CD8-positive, alpha-beta memory T cell (primary cell): Measurements from ENCODE around the gene NCKAP5. TPM values are rescaled to one million over a fixed set of nuclear protein-coding genes. Genes with fewer than 3 reads are reported as not detected.

ENCODE experiments used
- CTCF ChIA-PET: fragments of 350-600 bp; sonication (Branson Sonifier 250); formaldehyde crosslinking; loops from one replicate; lab custom pipeline; 2021; ENCODE audit warnings: antibody characterized with exemption; lab: Charles Lee
- POLR2A ChIA-PET: fragments of 350-600 bp; sonication (Branson Sonifier 250); formaldehyde crosslinking; loops from one replicate; lab custom pipeline; 2021; ENCODE audit warnings: antibody characterized with exemption; lab: Charles Lee
- DNase-seq, 5 donors: peaks; one replicate each; pipeline versions ENCODE4 v3.0.0 to v3.0.0-alpha.2; 2020 to 2022; ENCODE audit warnings: mixed read lengths in 1 of 5
- H3K27ac ChIP-seq: one replicate; pipeline ENCODE4 v1.7.0; 2013; ENCODE audit warnings: low read depth, mild to moderate bottlenecking, low read length, moderate library complexity
- H3K27me3 ChIP-seq: 2 replicates; pipeline ENCODE4 v1.7.0; 2013; ENCODE audit warnings: low read length, mild to moderate bottlenecking; ENCODE audit not compliant: insufficient read depth, poor library complexity, severe bottlenecking
- H3K36me3 ChIP-seq: 2 replicates; pipeline ENCODE4 v1.7.0; 2013; ENCODE audit warnings: mild to moderate bottlenecking, low read length, moderate library complexity; ENCODE audit not compliant: insufficient read depth
- H3K4me1 ChIP-seq: 2 replicates; pipeline ENCODE4 v1.7.0; 2013; ENCODE audit warnings: mild to moderate bottlenecking, low read length, moderate library complexity; ENCODE audit not compliant: insufficient read depth
- H3K4me3 ChIP-seq: 2 replicates; pipeline ENCODE4 v1.7.0; 2013; ENCODE audit warnings: mild to moderate bottlenecking, low read length
- H3K9me3 ChIP-seq: 2 replicates; pipeline ENCODE4 v1.7.0; 2013; ENCODE audit warnings: mild to moderate bottlenecking, low read length
- H3K27ac Mint-ChIP-seq, 8 donors: one replicate each; pipeline ENCODE4 v1.8.0; 2020 to 2021; ENCODE audit warnings: mixed read lengths in 8 of 8, mild to moderate bottlenecking in 6 of 8, inconsistent platforms in 3 of 8, moderate library complexity in 3 of 8
- H3K27me3 Mint-ChIP-seq, 2 donors: one replicate each; pipeline ENCODE4 v1.8.0; 2020 to 2021; ENCODE audit warnings: mixed read lengths in 2 of 2, mild to moderate bottlenecking in 1 of 2, moderate library complexity in 1 of 2
- H3K36me3 Mint-ChIP-seq, 3 donors: one replicate each; pipeline ENCODE4 v1.8.0; 2020 to 2021; ENCODE audit warnings: mixed read lengths in 3 of 3, inconsistent platforms in 1 of 3, mild to moderate bottlenecking in 1 of 3
- H3K4me1 Mint-ChIP-seq, 3 donors: one replicate each; pipeline ENCODE4 v1.8.0; 2020 to 2021; ENCODE audit warnings: mixed read lengths in 3 of 3, inconsistent platforms in 1 of 3, mild to moderate bottlenecking in 1 of 3
- H3K4me3 Mint-ChIP-seq, 7 donors: one replicate each; pipeline ENCODE4 v1.8.0; 2020 to 2021; ENCODE audit warnings: mixed read lengths in 7 of 7, mild to moderate bottlenecking in 6 of 7, moderate library complexity in 4 of 7, inconsistent platforms in 2 of 7
- H3K9me3 Mint-ChIP-seq, 5 donors: one replicate each; pipeline ENCODE4 v1.8.0; 2020 to 2022; ENCODE audit warnings: mixed read lengths in 5 of 5, mild to moderate bottlenecking in 3 of 5, moderate library complexity in 2 of 5, inconsistent platforms in 1 of 5
- polyA plus RNA-seq: library from polyadenylated mRNA; unstranded; fragments of 300-500 nt; fragmentation: Illumina TruSeq; gene quantifications from one replicate; pipeline ENCODE4 v1.2.3, GENCODE V29; 2021
- total RNA-seq, 2 experiments: library from RNA; stranded (reverse); gene quantifications; one replicate each; pipeline ENCODE4 v1.2.3, GENCODE V29; 2021

Gene NCKAP5
- total and polyA plus RNA-seq, 3 experiments from 2014 or later = not detected

DNA sequence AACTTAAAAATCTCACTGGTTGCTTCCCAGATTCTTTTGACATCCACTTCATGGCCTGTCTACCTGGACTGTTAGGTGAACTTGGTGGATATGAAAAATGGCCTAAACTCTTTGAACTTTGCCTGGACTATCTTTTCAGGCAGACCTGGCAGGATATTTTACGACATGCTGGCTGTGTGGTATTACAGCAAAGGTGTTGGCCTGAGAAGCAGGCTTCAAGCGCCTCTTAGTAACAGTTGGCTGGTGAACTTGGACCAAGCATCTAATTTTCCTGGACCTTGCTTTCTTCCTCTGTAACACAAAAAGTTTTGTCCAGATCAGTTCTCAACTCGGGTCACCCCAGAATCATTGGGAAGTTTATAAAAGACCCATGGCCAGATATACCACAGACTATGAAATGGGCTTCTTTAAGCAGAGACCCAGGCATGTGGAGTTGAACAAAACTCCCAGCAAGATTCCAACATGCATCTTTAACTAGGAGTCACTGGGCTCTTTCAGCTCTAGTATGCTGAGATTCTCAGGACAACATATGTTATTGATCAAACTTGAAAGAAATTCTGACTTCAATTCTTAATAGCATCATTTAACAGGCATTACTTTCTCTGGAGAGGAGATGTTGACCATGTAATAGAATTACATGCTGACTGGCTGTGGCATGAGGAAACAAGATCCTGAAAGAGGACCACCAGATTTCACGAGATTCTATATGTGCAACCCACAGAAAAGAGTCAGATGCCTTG lies 902.7 kb downstream of the NCKAP5 start:
- no peaks in the 10 kb centered on the region for H3K4me1 Mint-ChIP-seq
- peaks cover 12 to 16% of the 10 kb centered on the region in 2 donors for H3K27me3 Mint-ChIP-seq
- no peak overlapping the region for H3K27ac ChIP-seq
- H3K4me3 ChIP-seq = no peak overlapping the region
- no peak for DNase-seq
- POLR2A ChIA-PET = no interaction called here
- H3K4me1 ChIP-seq = no peaks in the 10 kb centered on the region
- H3K9me3 ChIP-seq = no peaks in the 10 kb centered on the region
- no peaks in the 10 kb centered on the region for H3K36me3 Mint-ChIP-seq
- CTCF ChIA-PET = no interaction called here
- H3K27me3 ChIP-seq = no peaks in the 10 kb centered on the region
- no peak overlapping the region for H3K4me3 Mint-ChIP-seq
- no peak overlapping the region for H3K27ac Mint-ChIP-seq
- H3K36me3 ChIP-seq = no peaks in the 10 kb centered on the region
- peaks cover 0 to 12% (median 0%) of the 10 kb centered on the region in 5 donors for H3K9me3 Mint-ChIP-seq

DNA sequence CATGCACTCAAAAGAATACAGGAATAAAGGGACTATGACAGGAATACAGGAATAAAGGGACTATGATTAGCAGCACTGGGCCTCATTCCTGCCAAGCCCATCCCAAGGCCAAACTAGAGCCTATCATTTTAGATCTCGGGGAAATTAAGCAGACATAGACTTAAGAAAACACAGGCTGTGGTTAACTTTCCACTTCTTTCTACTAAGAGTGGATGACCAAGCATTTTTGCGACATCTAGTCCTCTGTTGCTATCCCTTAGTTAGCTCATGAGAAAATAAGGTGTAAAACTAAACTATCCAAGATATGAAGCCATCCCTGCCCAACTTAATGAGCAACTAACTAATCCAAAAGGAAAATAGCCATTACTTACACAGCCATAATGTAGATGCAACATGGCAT lies 904.2 kb downstream of the NCKAP5 start:
- no peak overlapping the region for H3K27ac Mint-ChIP-seq
- no peaks in the 10 kb centered on the region for H3K36me3 Mint-ChIP-seq
- DNase-seq = no peak
- no peaks in the 10 kb centered on the region for H3K27me3 ChIP-seq
- ChIA-PET CTCF (interaction anchor here (1.7 kb wide), 1 partner anchor 13 kb away, joined by 4 read pairs; no protein-coding TSS in a partner anchor), POLR2A (no interaction called here)
- no peak overlapping the region for H3K27ac ChIP-seq
- H3K9me3 ChIP-seq = no peaks in the 10 kb centered on the region
- H3K9me3 Mint-ChIP-seq = peaks cover 0 to 13% (median 2%) of the 10 kb centered on the region in 5 donors
- peaks cover 12 to 16% of the 10 kb centered on the region in 2 donors for H3K27me3 Mint-ChIP-seq
- no peak overlapping the region for H3K4me3 ChIP-seq
- no peaks in the 10 kb centered on the region for H3K36me3 ChIP-seq
- H3K4me1 Mint-ChIP-seq = no peaks in the 10 kb centered on the region
- no peaks in the 10 kb centered on the region for H3K4me1 ChIP-seq
- H3K4me3 Mint-ChIP-seq = no peak overlapping the region

DNA sequence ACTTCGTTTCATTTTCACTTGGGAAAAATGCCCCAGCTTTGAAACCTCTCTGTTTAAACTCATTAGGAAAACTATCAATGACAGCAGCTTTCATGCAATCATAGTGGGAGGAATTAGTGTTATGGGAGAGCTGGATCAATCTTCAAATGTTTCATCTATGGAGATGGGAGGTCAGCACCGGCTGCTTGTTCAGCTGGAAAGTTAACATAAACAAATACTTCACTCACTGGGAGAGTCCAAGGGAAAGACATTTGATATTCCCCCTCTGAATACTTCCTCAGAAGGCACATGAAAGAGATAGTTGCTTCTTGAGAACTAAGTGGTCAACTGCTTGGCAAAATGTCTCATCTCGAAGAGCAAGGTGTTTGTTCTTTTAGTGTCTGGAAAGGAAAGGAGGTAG lies 905.5 kb downstream of the NCKAP5 start:
- Histone ChIP-seq H3K27me3 (no peaks in the 10 kb centered on the region), H3K9me3 (no peaks in the 10 kb centered on the region), H3K27ac (no peak overlapping the region), H3K4me3 (no peak overlapping the region), H3K4me1 (no peaks in the 10 kb centered on the region), H3K36me3 (no peaks in the 10 kb centered on the region)
- no peaks in the 10 kb centered on the region for H3K4me1 Mint-ChIP-seq
- ChIA-PET POLR2A (no interaction called here), CTCF (interaction anchor here (1.7 kb wide), 1 partner anchor 12 kb away, joined by 4 read pairs; no protein-coding TSS in a partner anchor)
- no peak overlapping the region for H3K4me3 Mint-ChIP-seq
- no peaks in the 10 kb centered on the region for H3K36me3 Mint-ChIP-seq
- no peak for DNase-seq
- H3K27me3 Mint-ChIP-seq = peaks cover 6 to 8% of the 10 kb centered on the region in 2 donors
- H3K9me3 Mint-ChIP-seq = peaks cover 0 to 15% (median 2%) of the 10 kb centered on the region in 5 donors
- no peak overlapping the region for H3K27ac Mint-ChIP-seq

DNA sequence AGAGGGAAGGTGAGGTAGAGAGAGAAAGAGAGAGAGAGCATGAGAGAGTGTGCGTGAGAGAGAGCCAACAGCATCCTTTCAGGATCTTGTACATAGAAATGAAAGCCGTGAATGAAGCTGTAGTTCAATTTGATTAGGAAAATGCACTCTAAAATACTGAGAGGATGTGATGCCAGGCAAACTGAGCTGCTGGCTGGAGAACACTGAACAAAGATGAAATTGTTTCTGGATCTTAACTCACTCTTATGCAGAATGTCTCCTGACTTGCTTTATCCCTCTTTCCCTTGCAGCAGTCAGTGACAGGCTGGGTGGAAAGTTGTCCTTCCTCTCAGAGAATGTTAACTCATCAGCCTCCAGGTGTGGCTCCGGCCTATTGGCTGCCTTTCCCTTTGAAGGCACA lies 908.9 kb downstream of the NCKAP5 start:
- H3K27me3 ChIP-seq = no peaks in the 10 kb centered on the region
- CTCF ChIA-PET = no interaction called here
- no peaks in the 10 kb centered on the region for H3K9me3 ChIP-seq
- no peak for DNase-seq
- no peak overlapping the region for H3K27ac Mint-ChIP-seq
- H3K4me1 ChIP-seq = no peaks in the 10 kb centered on the region
- H3K27me3 Mint-ChIP-seq = peaks cover 0 to 1% of the 10 kb centered on the region in 2 donors
- H3K36me3 Mint-ChIP-seq = no peaks in the 10 kb centered on the region
- peaks cover 0 to 10% (median 0%) of the 10 kb centered on the region in 5 donors for H3K9me3 Mint-ChIP-seq
- POLR2A ChIA-PET = no interaction called here
- no peak overlapping the region for H3K27ac ChIP-seq
- no peak overlapping the region for H3K4me3 ChIP-seq
- no peaks in the 10 kb centered on the region for H3K4me1 Mint-ChIP-seq
- no peak overlapping the region for H3K4me3 Mint-ChIP-seq
- no peaks in the 10 kb centered on the region for H3K36me3 ChIP-seq

DNA sequence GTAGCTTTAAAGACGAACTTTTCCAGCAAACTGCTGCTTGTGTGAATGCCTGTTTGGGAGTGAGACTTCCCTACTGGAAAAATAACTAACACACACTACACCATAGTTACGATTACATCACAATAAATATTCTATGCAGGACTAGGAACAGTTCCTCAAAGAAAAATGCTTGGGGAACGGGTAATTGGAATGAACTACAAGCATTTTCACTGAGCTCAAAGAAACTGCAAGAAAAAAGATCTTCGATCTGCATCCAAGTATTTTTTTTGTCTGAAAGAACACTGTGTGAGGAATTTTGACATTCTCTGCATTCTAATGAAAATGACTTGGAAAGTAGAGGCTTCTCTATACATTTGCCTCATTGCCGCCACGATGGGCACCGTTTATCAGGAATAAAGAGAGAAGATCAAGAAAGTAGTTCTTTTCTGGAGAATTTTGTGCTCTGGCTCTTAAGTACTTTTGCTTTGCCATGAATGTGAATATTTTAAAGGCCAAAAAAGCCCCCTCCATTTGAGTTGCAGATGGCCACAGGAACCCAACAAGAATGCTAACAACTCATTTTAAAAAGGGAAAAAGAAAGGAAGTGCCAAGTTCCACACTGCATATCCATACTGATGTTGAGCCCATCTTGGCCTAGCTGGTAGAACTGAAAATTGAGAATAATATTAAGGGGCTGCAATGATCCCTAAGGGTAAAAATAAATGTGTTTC lies 911.8 kb downstream of the NCKAP5 start:
- no peaks in the 10 kb centered on the region for H3K4me1 ChIP-seq
- POLR2A ChIA-PET = no interaction called here
- DNase-seq = no peak
- no peak overlapping the region for H3K27ac Mint-ChIP-seq
- H3K4me3 ChIP-seq = no peak overlapping the region
- no peaks in the 10 kb centered on the region for H3K36me3 ChIP-seq
- no peaks in the 10 kb centered on the region for H3K36me3 Mint-ChIP-seq
- H3K9me3 Mint-ChIP-seq = peaks cover 0 to 11% (median 0%) of the 10 kb centered on the region in 5 donors
- H3K27ac ChIP-seq = no peak overlapping the region
- H3K27me3 ChIP-seq = no peaks in the 10 kb centered on the region
- H3K4me1 Mint-ChIP-seq = no peaks in the 10 kb centered on the region
- no peak overlapping the region for H3K4me3 Mint-ChIP-seq
- peaks cover 0 to 1% of the 10 kb centered on the region in 2 donors for H3K27me3 Mint-ChIP-seq
- H3K9me3 ChIP-seq = no peaks in the 10 kb centered on the region
- CTCF ChIA-PET = no interaction called here

DNA sequence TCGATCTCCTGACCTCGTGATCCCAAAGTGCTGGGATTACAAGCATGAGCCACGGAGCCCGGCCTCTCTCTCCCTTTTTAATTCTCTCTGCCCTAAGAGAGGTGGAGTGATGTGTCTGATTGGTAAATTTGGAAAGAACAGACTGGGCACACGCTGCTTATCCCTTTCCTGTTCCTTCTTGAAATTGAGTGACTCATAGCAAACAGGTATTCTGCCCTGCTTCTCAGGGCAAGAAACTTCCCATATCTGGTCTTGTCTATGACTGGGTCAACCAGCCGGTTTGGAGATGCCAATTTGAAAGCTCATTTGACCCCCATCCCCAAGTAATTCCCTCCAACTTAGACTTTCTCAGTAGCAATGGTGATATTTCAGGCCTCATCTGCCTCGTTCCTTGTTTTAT lies 913.3 kb downstream of the NCKAP5 start:
- H3K4me3 Mint-ChIP-seq = no peak overlapping the region
- Histone ChIP-seq H3K9me3 (no peaks in the 10 kb centered on the region), H3K27me3 (no peaks in the 10 kb centered on the region), H3K36me3 (no peaks in the 10 kb centered on the region), H3K27ac (no peak overlapping the region), H3K4me1 (no peaks in the 10 kb centered on the region), H3K4me3 (no peak overlapping the region)
- DNase-seq = no peak
- H3K9me3 Mint-ChIP-seq = peaks cover 0 to 9% (median 0%) of the 10 kb centered on the region in 5 donors
- no peaks in the 10 kb centered on the region for H3K27me3 Mint-ChIP-seq
- ChIA-PET CTCF (no interaction called here), POLR2A (no interaction called here)
- no peaks in the 10 kb centered on the region for H3K36me3 Mint-ChIP-seq
- H3K4me1 Mint-ChIP-seq = no peaks in the 10 kb centered on the region
- H3K27ac Mint-ChIP-seq = no peak overlapping the region

DNA sequence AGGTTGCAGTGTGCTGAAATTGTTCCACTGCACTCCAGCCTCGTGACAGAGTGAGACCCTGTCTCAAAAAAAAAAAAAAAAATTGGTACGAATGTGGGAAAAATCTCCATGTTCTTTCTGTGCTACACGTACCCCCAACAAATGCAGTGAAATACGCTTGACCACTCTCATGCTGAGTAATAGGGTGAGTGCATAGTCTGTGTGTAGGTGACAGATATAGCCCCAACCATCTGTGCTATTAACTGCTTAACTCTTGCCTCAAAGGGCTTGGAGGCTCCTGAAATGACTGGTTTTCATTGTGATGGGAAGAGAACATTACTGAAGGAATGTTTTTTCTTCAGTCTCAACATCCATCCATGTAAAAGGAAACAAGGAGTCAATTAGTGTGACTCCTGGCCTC lies 913.9 kb downstream of the NCKAP5 start:
- Histone ChIP-seq H3K4me1 (no peaks in the 10 kb centered on the region), H3K36me3 (no peaks in the 10 kb centered on the region), H3K9me3 (no peaks in the 10 kb centered on the region), H3K27ac (no peak overlapping the region), H3K27me3 (no peaks in the 10 kb centered on the region), H3K4me3 (no peak overlapping the region)
- DNase-seq = no peak
- no peaks in the 10 kb centered on the region for H3K36me3 Mint-ChIP-seq
- H3K4me1 Mint-ChIP-seq = no peaks in the 10 kb centered on the region
- no peak overlapping the region for H3K4me3 Mint-ChIP-seq
- peaks cover 0 to 9% (median 0%) of the 10 kb centered on the region in 5 donors for H3K9me3 Mint-ChIP-seq
- ChIA-PET CTCF (no interaction called here), POLR2A (no interaction called here)
- H3K27ac Mint-ChIP-seq = no peak overlapping the region
- no peaks in the 10 kb centered on the region for H3K27me3 Mint-ChIP-seq

DNA sequence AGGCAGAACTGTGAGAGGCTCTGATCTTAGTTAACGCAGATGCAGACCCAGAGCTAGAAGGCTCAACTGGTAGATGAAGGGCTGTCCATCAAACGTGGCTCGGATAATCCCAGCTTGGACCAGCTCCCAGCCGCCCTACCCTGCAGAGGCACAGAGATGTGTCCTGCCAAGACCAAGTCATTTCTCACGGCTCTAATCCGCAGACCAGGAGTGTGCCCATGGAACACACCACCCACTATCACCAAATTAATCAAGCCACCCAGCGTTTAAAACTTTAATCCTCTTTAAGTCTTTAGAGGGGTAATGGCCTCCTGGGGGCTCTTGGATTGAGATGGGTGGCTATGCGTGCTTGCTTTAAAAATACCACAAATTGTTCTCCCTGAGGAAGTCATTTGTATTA lies 915.8 kb downstream of the NCKAP5 start:
- no peaks in the 10 kb centered on the region for H3K9me3 ChIP-seq
- Mint-ChIP-seq H3K9me3 (peaks cover 0 to 4% (median 0%) of the 10 kb centered on the region in 5 donors), H3K27me3 (peaks cover 0 to 4% of the 10 kb centered on the region in 2 donors), H3K27ac (no peak overlapping the region), H3K4me1 (no peaks in the 10 kb centered on the region), H3K36me3 (no peaks in the 10 kb centered on the region), H3K4me3 (no peak overlapping the region)
- no peaks in the 10 kb centered on the region for H3K4me1 ChIP-seq
- no peak overlapping the region for H3K4me3 ChIP-seq
- no peaks in the 10 kb centered on the region for H3K36me3 ChIP-seq
- CTCF ChIA-PET = no interaction called here
- H3K27ac ChIP-seq = no peak overlapping the region
- H3K27me3 ChIP-seq = no peaks in the 10 kb centered on the region
- no peak for DNase-seq
- POLR2A ChIA-PET = no interaction called here
